ENCODE results near the gene TAOK3.
A peak's percentile ranks its signal among the peaks of the same experiment; 100 is the strongest.

TAOK3 gene

GRCh38 chr12:118342090-118342489, 30.6 kb downstream of the TAOK3 start:
- H3K9me3 ChIP-seq (ENCODE audit: low read depth, low read length), result no peaks in the 10 kb centered on the region

GRCh38 chr12:118337194-118337838, 35.4 kb downstream of the TAOK3 start:
- Histone ChIP-seq H3K36me3 (ENCODE audit: insufficient read depth, low read length) (no peaks in the 10 kb centered on the region), H3K9ac (ENCODE audit: insufficient read length) (no peak overlapping the region), H3K9me3 (ENCODE audit: low read depth, low read length) (no peaks in the 10 kb centered on the region), H3K27ac (no peak overlapping the region), H3K4me3 (no peak overlapping the region)
- TF ChIP-seq EZH2 (IDR thresholded peaks at IDR 0.05), result no peak
- DNase-seq (ENCODE audit: low read depth, low spot score), result no peak

More at GRCh38 chr12:118342090-118342489, 30.6 kb downstream of the TAOK3 start:
- Histone ChIP-seq H3K4me3 (no peak overlapping the region), H3K27ac (no peak overlapping the region), H3K9ac (ENCODE audit: insufficient read length) (no peak overlapping the region), H3K36me3 (ENCODE audit: insufficient read depth, low read length) (no peaks in the 10 kb centered on the region)
- DNase-seq (ENCODE audit: low read depth, low spot score), result no peak
- TF ChIP-seq EZH2 (IDR thresholded peaks at IDR 0.05) (no peak), POLR2AphosphoS5 (IDR thresholded peaks at IDR 0.05; ENCODE audit: borderline replicate concordance, low read depth, low read length) (no peak), FOXP2 (optimal IDR thresholded peaks at IDR 0.05; ENCODE audit: control extremely low read depth, extremely low read length, insufficient read depth) (no peak)

- TF ChIP-seq FOXP2 (optimal IDR thresholded peaks at IDR 0.05; ENCODE audit: control extremely low read depth, extremely low read length, insufficient read depth) (no peak), EZH2 (IDR thresholded peaks at IDR 0.05) (no peak), POLR2AphosphoS5 (IDR thresholded peaks at IDR 0.05; ENCODE audit: borderline replicate concordance, low read depth, low read length) (no peak)
- no peak for DNase-seq (ENCODE audit: low read depth, low spot score)
- Histone ChIP-seq H3K9me3 (ENCODE audit: low read depth, low read length) (no peaks in the 10 kb centered on the region), H3K9ac (ENCODE audit: insufficient read length) (no peak overlapping the region), H3K36me3 (ENCODE audit: insufficient read depth, low read length) (no peaks in the 10 kb centered on the region), H3K4me3 (no peak overlapping the region), H3K27ac (no peak overlapping the region)
Observed at GRCh38 chr12:118336123-118336522, 36.6 kb downstream of the TAOK3 start.

GRCh38 chr12:118334939-118335567, 37.7 kb downstream of the TAOK3 start:
- no peak for DNase-seq (ENCODE audit: low read depth, low spot score)
- H3K9ac ChIP-seq (ENCODE audit: insufficient read length), result no peak overlapping the region
- H3K27ac ChIP-seq, result no peak overlapping the region
- H3K4me3 ChIP-seq, result no peak overlapping the region
- H3K9me3 ChIP-seq (ENCODE audit: low read depth, low read length), result no peaks in the 10 kb centered on the region
- H3K36me3 ChIP-seq (ENCODE audit: insufficient read depth, low read length), result no peaks in the 10 kb centered on the region
- TF ChIP-seq POLR2AphosphoS5 (IDR thresholded peaks at IDR 0.05; ENCODE audit: borderline replicate concordance, low read depth, low read length) (no peak), FOXP2 (optimal IDR thresholded peaks at IDR 0.05; ENCODE audit: control extremely low read depth, extremely low read length, insufficient read depth) (no peak), EZH2 (IDR thresholded peaks at IDR 0.05) (no peak)

GRCh38 chr12:118334241-118334640, 38.5 kb downstream of the TAOK3 start:
- DNase-seq (ENCODE audit: low read depth, low spot score), result no peak
- Histone ChIP-seq H3K4me3 (no peak overlapping the region), H3K36me3 (ENCODE audit: insufficient read depth, low read length) (no peaks in the 10 kb centered on the region), H3K9ac (ENCODE audit: insufficient read length) (no peak overlapping the region), H3K27ac (no peak overlapping the region), H3K9me3 (ENCODE audit: low read depth, low read length) (no peaks in the 10 kb centered on the region)
- TF ChIP-seq POLR2AphosphoS5 (IDR thresholded peaks at IDR 0.05; ENCODE audit: borderline replicate concordance, low read depth, low read length) (no peak), FOXP2 (optimal IDR thresholded peaks at IDR 0.05; ENCODE audit: control extremely low read depth, extremely low read length, insufficient read depth) (no peak), EZH2 (IDR thresholded peaks at IDR 0.05) (no peak)

GRCh38 chr12:118332511-118332910, 40.2 kb downstream of the TAOK3 start:
- Histone ChIP-seq H3K27ac (no peak overlapping the region), H3K4me3 (no peak overlapping the region), H3K9me3 (ENCODE audit: low read depth, low read length) (no peaks in the 10 kb centered on the region), H3K9ac (ENCODE audit: insufficient read length) (no peak overlapping the region), H3K36me3 (ENCODE audit: insufficient read depth, low read length) (no peaks in the 10 kb centered on the region)
- no peak for TF ChIP-seq POLR2AphosphoS5 (IDR thresholded peaks at IDR 0.05; ENCODE audit: borderline replicate concordance, low read depth, low read length)
- TF ChIP-seq EZH2 (IDR thresholded peaks at IDR 0.05), result no peak
- TF ChIP-seq FOXP2 (optimal IDR thresholded peaks at IDR 0.05; ENCODE audit: control extremely low read depth, extremely low read length, insufficient read depth), result no peak
- DNase-seq (ENCODE audit: low read depth, low spot score), result no peak

GRCh38 chr12:118330421-118331018, 42.2 kb downstream of the TAOK3 start:
- H3K9ac ChIP-seq (ENCODE audit: insufficient read length), result no peak overlapping the region
- no peak overlapping the region for H3K27ac ChIP-seq
- H3K4me3 ChIP-seq, result peak overlapping the region; percentile 50
- peak; percentile 78 for DNase-seq (ENCODE audit: low read depth, low spot score)
- TF ChIP-seq FOXP2 (optimal IDR thresholded peaks at IDR 0.05; ENCODE audit: control extremely low read depth, extremely low read length, insufficient read depth), result no peak
- no peak; the same call in 1 of the 2 replicates for TF ChIP-seq POLR2AphosphoS5 (IDR thresholded peaks at IDR 0.05; ENCODE audit: borderline replicate concordance, low read depth, low read length)
- TF ChIP-seq EZH2 (IDR thresholded peaks at IDR 0.05), result no peak
- no peaks in the 10 kb centered on the region for H3K9me3 ChIP-seq (ENCODE audit: low read depth, low read length)
- no peaks in the 10 kb centered on the region for H3K36me3 ChIP-seq (ENCODE audit: insufficient read depth, low read length)

- H3K36me3 ChIP-seq (ENCODE audit: insufficient read depth, low read length), result no peaks in the 10 kb centered on the region
- peak overlapping the region; percentile 36; the same call in 1 of the 2 replicates for H3K4me3 ChIP-seq
- H3K9ac ChIP-seq (ENCODE audit: insufficient read length), result no peak overlapping the region
- peak overlapping the region; percentile 73 for H3K27ac ChIP-seq
- peak; percentile 78 for DNase-seq (ENCODE audit: low read depth, low spot score)
- no peaks in the 10 kb centered on the region for H3K9me3 ChIP-seq (ENCODE audit: low read depth, low read length)
- TF ChIP-seq EZH2 (IDR thresholded peaks at IDR 0.05) (no peak), POLR2AphosphoS5 (IDR thresholded peaks at IDR 0.05; ENCODE audit: borderline replicate concordance, low read depth, low read length) (no peak), FOXP2 (optimal IDR thresholded peaks at IDR 0.05; ENCODE audit: control extremely low read depth, extremely low read length, insufficient read depth) (no peak)
Observed at GRCh38 chr12:118328486-118329330, 44.0 kb downstream of the TAOK3 start.
